HuH-7.5 (cell line): Measurements from ENCODE around the gene ADGRG1.

Experiments
- DNase-seq: peaks from one replicate; pipeline ENCODE4 v3.0.0; 2011; ENCODE audit warnings: low spot score

The ADGRG1 gene

GRCh38 chr16:57648581-57649442, 20.4 kb downstream of the ADGRG1 start:
- DNase-seq: peak; percentile 91

GRCh38 chr16:57649443-57649751, 21.0 kb downstream of the ADGRG1 start:
- DNase-seq: no peak

GRCh38 chr16:57649846-57650245, 21.4 kb downstream of the ADGRG1 start:
- no peak for DNase-seq

- no peak for DNase-seq
These were observed 23.2 kb downstream of the ADGRG1 start for GRCh38 chr16:57651344-57652333.

- no peak for DNase-seq
These were observed 24.5 kb downstream of the ADGRG1 start for GRCh38 chr16:57652695-57653471.

GRCh38 chr16:57653936-57654335, 25.5 kb downstream of the ADGRG1 start:
- no peak for DNase-seq

GRCh38 chr16:57656342-57656955, 28.0 kb downstream of the ADGRG1 start:
- DNase-seq: no peak

- DNase-seq: no peak
These were observed 28.8 kb downstream of the ADGRG1 start for GRCh38 chr16:57657228-57657627.

GRCh38 chr16:57658130-57658877, 29.9 kb downstream of the ADGRG1 start:
- no peak for DNase-seq

GRCh38 chr16:57658878-57659674, 30.6 kb downstream of the ADGRG1 start:
- no peak for DNase-seq

GRCh38 chr16:57660715-57661463, 32.5 kb downstream of the ADGRG1 start:
- no peak for DNase-seq

GRCh38 chr16:57661510-57661909, 33.1 kb downstream of the ADGRG1 start:
- DNase-seq: no peak

GRCh38 chr16:57661936-57662906, 33.8 kb downstream of the ADGRG1 start:
- no peak for DNase-seq

GRCh38 chr16:57663436-57663835, 35.0 kb downstream of the ADGRG1 start:
- DNase-seq: no peak

- DNase-seq: no peak
These were observed 35.7 kb downstream of the ADGRG1 start for GRCh38 chr16:57663917-57664661.

GRCh38 chr16:57664662-57665025, 36.2 kb downstream of the ADGRG1 start:
- no peak for DNase-seq

- no peak for DNase-seq
These were observed 37.1 kb downstream of the ADGRG1 start for GRCh38 chr16:57665541-57665940.
